Stimulated activated CD4-positive, alpha-beta T cell treated with anti-CD3 and anti-CD28 coated beads, Interleukin-4, amount 100 ng/mL, for 48 hours (primary cell): ENCODE measurements around the gene LINC01488.

Experiments used
- DNase-seq, 2 donors: peaks; one replicate each; pipeline ENCODE4 v3.0.0-alpha.2; 2020; ENCODE audit warnings: low read depth in 2 of 2

The LINC01488 gene

GRCh38 chr11:69479591-69480271, 1.7 kb upstream of the LINC01488 start:
- no peak for DNase-seq

- DNase-seq, result no peak
Observed at GRCh38 chr11:69480547-69481392, 693 bp upstream of the LINC01488 start.

- no peak for DNase-seq
Observed at GRCh38 chr11:69482322-69482721, 859 bp downstream of the LINC01488 start.

- DNase-seq, result no peak
Observed at GRCh38 chr11:69483170-69483569, 1.7 kb downstream of the LINC01488 start.

GRCh38 chr11:69483691-69484426, 2.4 kb downstream of the LINC01488 start:
- DNase-seq, result no peak

- DNase-seq, result no peak
Observed at GRCh38 chr11:69484427-69485259, 3.2 kb downstream of the LINC01488 start.

GRCh38 chr11:69485337-69486041, 4.0 kb downstream of the LINC01488 start:
- DNase-seq, result no peak

- DNase-seq, result no peak
Observed at GRCh38 chr11:69486056-69486772, 4.8 kb downstream of the LINC01488 start.

- DNase-seq, result no peak
Observed at GRCh38 chr11:69486773-69487291, 5.4 kb downstream of the LINC01488 start.

GRCh38 chr11:69487391-69487790, 5.9 kb downstream of the LINC01488 start:
- no peak for DNase-seq

GRCh38 chr11:69487849-69488542, 6.5 kb downstream of the LINC01488 start:
- no peak for DNase-seq

GRCh38 chr11:69488543-69488940, 7.1 kb downstream of the LINC01488 start:
- no peak for DNase-seq

GRCh38 chr11:69489031-69489745, 7.7 kb downstream of the LINC01488 start:
- DNase-seq, result no peak

- no peak for DNase-seq
Observed at GRCh38 chr11:69489746-69490365, 8.4 kb downstream of the LINC01488 start.

GRCh38 chr11:69490516-69490915, 9.1 kb downstream of the LINC01488 start:
- DNase-seq, result no peak

GRCh38 chr11:69491071-69492031, 9.9 kb downstream of the LINC01488 start:
- no peak for DNase-seq
